GM18873 (cell line): Measurements from ENCODE around the gene RPS6KL1.

Experiments used
- ATAC-seq: cut with Tn5 transposase; IDR thresholded peaks from one replicate; pipeline ENCODE4 v1.9.1; 2021; ENCODE audit warnings: mild to moderate bottlenecking, moderate library complexity, moderate number of reproducible peaks; ENCODE audit not compliant: unreplicated experiment, low FRiP score

Gene RPS6KL1

DNA sequence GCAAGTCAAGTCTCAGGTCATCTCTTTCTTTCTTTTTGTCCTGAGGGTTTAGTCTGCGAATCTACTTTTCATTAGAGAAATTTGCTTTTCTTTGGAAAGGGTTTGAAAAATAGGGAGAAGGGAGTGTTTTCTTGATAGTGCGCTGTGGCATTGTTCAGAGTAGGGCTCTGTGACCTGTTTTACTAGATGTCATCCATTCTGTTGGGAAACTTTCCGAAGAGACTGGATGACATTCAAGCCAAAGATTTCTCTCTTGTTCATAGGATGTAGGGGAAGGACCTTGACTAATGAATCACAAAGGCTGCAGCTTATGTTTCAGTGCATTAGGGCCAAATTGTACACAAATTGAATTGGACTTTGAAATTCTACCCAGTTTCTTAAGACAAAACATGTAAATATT lies 26.7 kb downstream of the RPS6KL1 start:
- no peak for ATAC-seq

DNA sequence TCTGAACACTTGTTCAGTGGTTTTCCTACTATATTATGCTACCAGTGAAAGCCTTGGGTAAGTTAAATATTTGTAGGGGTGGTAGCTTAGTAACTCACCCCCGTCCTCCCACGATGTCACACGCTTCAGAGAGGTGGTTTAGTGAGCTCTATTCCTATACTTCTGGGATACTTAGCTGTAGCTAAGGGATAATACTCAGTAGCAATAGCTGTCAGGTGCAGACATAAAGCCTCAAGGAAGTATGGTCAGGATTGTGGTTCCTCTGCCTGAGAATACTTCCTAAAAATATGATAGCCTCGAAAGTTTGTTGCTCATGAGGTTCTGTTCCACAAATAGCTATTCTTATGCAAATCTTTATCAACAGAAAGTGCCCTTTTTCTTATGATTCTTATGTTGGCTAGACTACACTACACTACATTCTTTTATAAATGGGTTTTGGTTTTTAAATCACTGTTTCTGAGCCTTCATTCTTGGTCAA lies 29.4 kb downstream of the RPS6KL1 start:
- ATAC-seq = no peak

DNA sequence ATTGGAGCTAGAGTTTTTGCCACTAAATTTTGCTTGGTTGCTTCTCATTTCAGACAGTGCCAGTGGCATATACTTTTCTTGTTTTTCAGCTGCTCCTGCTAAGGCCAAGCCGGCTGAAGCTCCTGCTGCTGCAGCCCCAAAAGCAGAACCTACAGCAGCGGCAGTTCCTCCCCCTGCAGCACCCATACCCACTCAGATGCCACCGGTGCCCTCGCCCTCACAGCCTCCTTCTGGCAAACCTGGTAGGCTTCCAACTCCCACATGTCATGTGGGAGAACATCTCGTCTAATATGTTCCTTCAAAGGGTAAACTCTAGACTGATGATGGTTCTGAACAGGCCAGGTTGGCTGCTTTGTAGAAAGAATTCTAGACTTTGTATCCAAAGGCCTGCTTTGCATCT lies 30.3 kb downstream of the RPS6KL1 start:
- ATAC-seq = no peak

DNA sequence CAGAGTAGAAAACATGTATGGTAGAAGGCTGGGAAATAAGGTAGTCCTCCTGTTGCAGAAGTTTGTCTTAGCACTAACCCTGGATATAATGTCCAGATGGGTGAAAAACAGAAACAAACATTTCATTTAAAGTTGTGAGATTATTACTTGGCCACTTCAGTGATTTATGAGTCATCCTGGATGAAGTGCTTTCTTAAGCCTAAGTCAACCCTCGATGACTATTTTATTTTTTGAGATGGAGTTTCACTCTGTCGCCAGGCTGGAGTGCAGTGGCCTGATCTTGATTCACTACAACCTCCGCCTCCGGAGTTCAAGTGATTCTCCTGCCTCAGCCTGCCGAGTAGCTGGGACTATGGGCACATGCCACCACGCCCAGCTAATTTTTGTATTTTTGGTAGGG lies 31.2 kb downstream of the RPS6KL1 start:
- ATAC-seq = no peak

DNA sequence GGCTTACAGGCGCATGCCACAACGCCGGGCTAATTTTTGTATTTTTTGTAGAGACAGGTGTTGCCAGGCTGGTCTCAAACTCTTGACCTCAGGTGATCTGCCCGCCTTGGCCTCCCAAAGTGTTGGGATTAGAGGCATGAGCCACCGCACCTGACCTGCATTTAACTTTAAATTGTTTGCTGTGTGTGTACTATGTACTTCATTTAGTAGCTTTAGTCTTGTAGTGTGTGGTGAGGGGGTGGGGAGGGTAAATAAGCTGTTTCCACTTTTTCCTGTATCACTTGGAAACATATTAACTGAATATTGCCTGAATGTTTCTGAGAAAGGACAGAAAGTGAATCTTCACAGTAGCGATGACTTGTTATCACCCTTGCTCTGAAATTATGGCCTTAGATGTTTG lies 32.8 kb downstream of the RPS6KL1 start:
- no peak for ATAC-seq

DNA sequence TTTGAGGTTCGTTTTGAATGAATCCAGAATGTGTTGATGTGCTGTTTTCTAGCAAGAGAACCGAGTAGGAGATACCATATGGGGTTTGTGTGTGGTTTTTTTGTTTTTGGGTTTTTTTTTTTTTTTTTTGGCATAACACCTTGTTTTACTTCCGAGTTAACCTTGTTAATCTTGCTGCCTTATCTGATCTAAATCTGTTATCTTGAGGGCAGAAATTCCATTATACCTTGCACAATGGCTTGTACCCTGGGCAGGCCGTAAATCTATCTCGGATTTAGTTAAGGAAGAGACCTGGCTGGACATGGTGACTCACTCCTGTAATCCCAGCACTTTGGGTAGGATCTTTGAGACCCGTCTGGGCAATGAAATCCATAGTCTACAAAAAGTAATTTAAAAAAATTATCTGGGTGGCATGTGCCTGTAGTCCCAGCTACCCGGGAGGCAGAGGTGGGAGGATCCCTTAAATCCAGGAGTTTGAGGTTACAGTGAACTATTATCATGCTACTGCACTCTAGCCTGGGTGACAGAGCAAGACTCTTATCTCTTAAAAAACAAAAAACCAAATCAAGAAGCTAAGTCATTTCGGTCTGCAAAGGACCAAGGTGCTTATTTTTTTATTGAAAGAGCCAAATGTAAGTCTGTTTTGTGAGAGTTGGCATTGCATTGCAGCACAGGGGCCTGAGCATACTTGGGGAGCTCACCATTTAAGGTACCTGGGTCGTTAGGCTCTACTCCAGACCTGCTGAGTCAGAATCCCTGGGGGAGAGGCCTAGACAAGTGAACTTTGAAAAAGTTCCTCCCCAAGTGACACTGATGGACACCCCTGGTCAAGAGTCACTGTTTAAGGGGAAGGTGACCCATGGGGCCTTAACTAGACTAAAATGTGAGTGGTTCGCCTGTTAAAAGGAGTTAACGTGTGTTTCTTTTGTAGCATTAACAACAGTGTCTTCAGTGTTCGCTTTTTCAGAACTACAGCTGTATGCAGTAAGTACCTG lies 34.6 kb downstream of the RPS6KL1 start:
- no peak for ATAC-seq

DNA sequence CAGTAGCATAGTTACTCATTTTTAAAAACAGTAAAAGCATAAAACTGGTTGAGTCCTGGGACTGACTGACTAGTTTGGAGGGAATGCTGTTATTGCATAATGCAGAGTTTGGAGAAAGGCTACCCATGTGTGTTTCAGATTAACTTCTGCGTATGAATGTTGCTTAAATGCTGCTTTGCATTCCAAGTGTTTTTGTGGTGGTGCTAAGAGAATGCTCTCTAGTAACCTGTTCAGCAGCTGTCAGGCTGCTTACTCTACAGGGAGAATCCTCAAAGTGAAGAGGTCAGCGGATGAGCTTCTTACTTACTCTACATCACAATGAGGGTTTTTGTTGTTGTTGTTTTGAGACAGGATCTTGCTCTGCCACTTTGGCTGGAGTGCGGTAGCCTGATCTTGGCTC lies 37.1 kb downstream of the RPS6KL1 start:
- ATAC-seq = no peak

DNA sequence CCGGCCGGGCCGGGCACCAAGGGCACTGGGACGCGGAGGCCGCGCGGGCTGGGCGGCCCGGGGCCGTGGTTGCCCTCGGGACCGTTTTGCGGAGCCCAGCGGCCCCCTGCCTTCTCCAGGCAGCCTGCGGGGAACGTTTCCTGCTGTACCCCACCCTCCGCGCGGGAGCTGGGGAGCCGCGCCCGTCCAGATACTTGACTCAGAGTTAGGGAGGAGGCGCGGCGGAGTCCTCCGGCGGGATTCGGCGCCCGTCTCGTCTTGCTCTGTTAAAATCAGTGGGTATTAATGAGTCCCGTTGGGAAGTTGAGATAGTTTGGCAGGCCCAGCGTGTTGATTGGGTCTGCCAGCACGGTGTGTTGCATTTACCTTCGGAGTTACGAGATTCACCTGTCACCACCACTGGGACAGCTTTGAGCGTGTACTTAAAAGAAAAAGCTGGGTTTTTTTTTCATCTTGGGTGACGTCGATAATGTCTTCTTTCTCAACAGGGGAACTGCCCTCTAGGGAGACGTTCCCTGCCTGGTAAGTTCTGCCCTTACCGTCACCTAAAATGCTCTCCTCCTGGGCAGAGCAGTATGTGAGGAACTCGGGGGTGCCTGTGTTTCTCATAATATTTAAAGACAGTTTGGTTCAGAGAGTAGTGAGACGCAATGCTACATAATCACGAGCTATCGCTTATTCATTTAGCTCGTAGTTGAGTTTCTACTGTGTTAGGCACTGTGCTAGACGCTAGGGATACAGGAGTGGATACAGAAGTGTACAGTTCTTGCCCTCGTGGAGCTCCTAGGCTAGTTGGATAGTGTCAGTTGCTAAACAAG lies 40.7 kb downstream of the RPS6KL1 start:
- ATAC-seq = peak; percentile 31

DNA sequence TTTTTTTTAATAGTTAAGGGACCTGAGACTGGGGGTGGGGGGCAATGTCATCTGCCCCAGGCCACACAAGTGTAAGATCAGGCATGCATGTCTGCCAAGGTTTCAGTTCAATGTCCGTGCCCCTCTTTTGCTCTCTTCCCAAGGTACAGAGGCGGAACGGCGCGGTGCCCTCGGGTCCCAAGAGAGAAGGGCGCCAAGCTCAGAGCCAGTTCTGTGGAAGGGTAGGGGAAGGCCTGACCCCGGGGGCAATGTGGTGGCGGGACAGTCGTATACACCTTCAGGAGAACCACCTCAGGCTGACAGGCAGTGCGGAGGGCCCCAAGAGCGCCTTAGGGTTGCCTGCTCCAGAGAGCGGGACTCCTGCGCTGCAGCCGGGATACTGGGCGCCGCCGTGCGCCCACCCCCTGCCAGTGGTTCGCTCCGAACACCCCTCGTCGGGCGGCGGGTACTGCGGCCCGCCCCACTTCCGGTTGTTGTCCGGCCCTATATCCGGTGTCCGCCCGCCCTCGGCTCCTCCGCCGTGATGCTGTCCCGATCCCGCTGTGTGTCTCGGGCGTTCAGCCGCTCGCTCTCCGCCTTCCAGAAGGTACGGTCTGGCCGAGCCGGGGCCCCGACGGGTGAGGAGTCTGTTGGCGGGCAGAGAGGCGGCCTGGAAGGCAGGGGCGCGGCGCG lies 41.5 kb downstream of the RPS6KL1 start, which contains the start of gene DLST:
Gene DLST (plus strand): TSS at position 486 of the 672 bp plus-strand sequence. CDS start 38 bp downstream, at position 524.
- peak; percentile 68 for ATAC-seq

DNA sequence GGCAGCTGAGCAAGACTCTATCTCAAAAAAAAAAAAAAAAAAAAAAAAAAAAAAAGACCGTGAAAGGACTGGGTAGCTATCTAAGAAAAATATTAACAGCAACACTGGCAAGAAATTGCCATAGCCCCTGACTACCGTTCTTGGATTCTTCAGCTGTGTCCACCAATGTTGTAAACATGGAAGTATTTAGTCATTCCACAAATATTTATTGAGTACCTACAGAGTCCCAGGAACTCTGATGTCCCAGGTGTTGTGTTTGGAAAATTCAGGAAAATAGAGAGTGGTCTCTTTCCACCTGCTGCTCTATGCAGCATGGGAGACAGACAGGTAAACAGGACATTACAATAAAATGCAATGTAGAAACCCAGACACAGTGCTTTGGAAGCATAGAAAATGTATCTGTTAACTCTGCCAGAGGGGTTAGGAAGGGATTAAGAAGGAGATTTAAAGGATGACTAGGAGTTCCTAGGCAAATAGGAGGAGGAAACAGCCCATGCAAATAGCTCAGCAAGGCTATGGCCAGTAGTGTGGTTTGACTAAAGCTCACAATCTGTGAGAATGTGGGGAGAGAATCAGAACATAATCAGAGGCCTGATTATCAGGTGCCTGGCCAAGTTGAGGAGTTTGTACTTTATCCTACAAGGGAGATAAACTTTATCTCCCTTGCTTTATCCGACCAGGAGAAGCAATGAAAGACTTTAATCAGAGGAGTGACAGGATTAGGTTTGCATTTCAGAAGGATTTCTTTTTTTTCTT lies 43.5 kb downstream of the RPS6KL1 start:
- no peak for ATAC-seq

DNA sequence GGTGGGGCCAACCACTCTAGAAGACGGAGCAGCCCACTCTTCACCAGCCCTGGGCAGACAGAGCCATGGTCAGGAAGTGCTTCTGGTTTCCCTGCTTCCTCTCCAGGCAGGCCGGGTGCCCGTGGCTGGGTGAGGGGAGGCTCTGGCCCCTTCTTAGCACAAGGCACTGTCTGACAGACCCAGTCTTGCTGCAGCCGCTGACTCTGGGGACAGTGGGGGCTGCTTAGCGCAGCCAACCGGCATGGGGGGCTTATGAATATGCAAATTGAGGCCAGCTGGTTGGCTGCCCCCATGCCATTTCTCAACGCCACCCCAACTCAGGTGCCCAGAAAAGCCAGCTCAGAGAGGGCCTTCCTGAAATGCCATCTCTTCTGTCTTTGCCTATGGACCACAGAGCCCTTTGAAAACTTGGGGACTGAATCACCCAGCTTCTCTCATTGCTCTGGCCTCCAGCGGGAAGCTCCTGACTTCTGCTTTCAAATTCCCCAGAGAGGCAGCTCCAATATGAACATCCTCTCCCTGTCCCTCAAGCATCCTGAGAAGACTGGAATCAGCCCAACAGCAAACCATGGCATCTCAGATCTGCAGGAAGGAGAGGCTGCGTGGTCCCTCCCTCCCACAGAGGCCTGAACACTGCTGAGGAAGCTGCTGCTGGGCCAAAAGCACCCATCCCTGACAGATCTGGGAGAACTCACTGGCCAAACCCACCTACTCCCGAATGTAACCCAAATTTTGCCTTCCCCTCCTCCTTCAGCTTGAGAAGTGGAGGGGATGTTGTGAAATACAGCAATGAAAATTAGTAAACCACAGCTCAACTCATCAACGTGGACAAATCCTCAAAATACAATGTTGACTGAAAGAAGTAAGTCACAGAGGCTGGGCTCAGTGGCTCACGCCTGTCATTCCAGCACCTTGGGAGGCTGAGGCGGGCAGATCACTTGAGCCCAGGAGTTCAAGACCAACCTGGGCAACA lies 46.8 kb downstream of the RPS6KL1 start, which contains the start of gene PROX2:
Gene PROX2 (minus strand): TSS at position 205 of the 973 bp plus-strand sequence. CDS start 12,311 bp downstream, outside the sequence.
- no peak for ATAC-seq

DNA sequence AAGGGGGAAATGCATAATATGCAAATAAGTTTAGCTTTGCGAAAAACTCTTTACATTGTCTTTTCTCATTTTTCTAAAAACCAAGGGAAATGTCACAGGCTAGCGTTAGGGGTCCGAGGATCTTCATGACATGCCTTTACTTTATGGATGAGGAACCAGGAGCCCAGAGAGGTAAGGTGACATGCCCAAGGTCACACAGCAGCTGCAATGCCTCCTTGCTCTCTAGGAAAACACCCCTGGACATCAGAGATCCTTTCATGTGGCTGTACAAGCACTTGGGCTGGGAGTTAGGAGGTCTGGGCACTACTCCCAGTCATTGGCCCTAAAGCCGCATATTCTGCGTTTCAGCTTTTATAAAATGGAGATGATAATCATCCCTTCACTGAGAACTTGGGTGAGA lies 47.9 kb downstream of the RPS6KL1 start:
- no peak for ATAC-seq

DNA sequence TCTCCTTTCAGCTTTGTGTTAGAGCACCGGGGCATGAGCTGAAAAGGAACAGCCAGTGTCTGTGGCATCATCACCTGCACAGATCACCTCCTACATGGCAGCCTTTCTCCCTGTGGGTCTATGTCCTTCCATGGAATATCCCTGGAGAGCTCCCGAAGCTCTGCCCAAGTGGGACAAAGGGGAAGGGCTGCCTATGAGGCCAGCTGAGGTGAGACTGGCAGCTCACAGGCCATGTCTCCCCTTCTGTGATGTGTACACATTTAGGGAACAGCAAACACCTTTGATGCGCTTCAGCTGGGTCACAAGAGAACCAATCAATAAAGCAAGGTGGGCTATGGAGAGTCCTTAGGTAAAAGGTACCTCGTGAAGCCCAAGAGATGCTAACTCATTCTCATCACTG lies 51.2 kb downstream of the RPS6KL1 start:
- no peak for ATAC-seq

DNA sequence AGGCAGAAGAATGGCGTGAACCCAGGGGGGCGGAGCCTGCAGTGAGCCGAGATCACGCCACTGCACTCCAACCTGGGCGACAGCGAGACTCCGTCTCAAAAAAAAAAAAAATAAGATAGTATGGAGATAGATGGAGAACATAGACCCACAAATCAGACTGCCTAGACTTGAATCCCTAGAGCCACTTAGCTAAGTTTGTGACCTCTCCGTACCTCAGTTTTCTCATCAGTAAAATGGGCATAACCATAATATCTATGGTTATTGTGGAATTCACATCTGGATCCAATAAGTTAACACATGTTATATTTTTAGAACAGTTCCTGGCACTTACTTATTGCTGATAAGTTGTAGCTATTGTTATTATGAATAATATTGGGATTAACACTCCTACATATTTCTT lies 54.3 kb downstream of the RPS6KL1 start:
- ATAC-seq = no peak

DNA sequence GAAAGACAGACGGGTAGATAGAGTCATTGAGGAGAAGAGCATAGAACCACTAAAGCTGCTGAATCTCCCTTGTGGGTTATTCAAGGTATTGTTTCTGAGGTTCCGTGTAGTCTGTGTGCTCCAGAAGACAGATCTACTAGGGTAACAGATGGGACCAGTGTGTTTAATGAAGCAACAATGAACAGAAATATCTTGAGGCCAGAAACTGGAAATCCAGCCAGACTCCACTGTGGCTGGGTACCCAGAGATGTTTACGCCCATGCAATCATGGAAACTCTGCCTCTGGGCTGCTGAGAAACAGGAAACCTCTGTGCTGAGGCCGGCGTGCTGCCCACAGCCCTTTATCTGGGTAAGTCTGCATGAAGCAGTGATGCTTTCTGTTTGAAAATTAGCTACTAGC lies 55.4 kb downstream of the RPS6KL1 start:
- no peak for ATAC-seq

DNA sequence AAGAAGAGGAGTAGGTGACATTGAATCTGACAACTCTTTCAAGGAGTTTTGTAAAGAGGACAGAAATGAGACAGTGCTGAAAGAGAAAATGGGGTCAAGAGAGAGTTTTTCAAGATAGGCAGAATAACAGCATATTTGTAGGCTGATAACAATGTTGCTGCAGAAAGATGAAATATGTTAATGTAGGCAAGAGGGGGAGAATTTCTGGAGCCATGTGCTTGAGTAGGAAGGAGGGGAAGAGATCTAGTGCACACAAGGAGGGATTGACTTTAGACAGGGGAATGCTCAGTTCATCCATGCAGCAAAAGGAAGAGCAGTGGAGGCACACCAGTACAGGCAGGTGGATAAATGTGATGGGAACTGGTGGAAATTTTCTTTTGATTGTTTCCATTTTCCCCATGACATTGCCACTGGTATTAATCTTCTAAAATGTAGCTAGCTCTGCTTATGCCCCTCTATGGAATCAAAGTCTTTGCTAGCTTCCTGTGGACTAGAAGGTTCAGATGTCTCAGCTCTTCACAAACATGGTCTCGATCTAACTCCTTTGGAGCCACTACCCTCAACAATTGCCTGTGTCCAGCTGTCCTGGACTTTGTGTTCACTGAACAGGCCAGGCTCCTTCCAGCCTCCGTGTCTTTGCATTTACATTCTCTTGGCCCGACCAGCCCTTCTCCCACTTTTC lies 56.2 kb downstream of the RPS6KL1 start:
- ATAC-seq = no peak

DNA sequence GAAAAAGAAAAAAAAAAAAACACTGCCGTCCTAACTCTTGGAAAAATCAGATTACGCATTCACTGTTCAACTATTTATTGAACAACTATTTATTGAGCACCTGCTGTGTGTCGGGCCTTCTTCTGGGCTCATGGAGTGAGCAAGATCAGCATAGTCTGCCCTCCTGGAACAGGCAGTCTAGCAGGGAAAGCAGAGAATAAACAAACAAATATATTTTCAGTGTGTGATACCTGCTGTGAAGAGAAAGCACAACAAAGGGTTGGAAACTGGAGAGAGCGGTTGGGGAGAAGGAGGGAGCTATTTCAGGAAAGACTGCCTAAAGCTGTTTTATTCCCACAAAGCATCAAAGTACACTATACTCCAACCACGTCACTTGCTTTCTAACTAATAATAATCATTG lies 57.9 kb downstream of the RPS6KL1 start:
- no peak for ATAC-seq

DNA sequence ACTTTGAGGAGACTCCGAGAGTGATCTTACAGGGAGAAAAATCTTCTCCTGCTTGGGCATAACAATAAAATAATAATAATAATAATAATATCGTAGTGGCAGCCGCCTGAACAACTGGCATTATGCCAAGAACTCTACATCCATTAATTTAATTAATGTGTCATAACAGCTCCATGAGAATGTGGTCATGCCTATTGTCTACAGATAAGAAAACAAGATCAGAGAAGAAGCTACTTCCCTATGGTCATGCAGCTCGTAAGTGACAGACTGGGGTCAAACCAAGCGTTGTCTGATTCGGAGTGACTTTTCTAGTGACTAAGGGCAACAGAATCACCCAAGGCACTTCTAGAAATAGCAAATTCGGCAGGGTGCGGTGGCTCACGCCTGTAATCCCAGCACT lies 58.9 kb downstream of the RPS6KL1 start:
- no peak for ATAC-seq
